Measurements from ENCODE around the gene ZCCHC14. TPM values are rescaled to one million over a fixed set of nuclear protein-coding genes. Genes with fewer than 3 reads are reported as not detected.

Gene ZCCHC14
- total and polyA plus RNA-seq, 2 of the 13 experiments (the other 11 are each of a cell fraction or from before 2014, with no cell fraction given): 12.4 to 12.5 TPM

DNA sequence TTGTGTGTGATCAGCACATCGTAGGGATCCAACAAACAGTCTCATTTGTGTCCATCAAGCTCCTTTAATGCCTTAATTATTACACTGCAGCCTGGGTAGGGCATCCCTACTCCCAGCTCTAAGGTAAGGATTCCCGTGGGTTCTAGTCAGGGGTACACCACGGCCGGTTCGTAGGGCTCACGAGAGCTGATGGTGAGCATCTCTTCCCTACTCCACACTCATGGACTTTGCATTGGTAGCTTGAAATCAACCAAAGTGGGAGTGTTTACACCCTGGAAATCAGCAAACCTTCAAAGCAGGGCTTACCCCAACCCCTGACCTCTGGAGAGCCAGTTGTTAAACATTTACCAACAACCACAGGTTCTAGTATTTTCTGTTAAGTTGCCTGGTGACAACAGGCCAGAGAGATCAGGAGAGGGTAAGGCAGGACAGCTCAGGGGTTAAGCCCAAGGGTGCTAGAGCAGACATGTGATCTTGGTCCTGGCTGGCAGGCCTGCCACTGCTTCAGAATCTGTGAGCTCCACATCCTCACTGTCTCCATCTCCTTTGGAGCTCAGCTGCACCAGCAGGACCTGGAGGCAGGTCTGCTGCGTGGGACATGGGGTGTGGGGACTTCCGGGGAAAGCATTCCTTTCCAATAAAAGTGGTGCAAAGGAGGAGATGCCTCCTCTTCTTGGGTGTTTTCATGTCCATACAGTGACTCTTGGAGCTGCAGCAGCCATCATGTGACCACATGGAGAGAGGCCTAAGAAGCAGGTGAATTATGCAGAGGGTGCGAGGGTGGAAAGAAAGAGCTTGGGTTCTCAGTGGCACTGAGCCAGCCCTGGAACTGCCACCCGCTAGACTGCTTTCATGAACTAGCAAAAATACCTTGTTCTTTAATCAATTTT is 36.1 kb upstream of the ZCCHC14 start (continued):
- TF ChIP-seq ZBTB40 (IDR thresholded peaks at IDR 0.05): no peak
- TF ChIP-seq ZBTB40 (CRISPR knock-in tag; IDR thresholded peaks at IDR 0.05): peak; percentile 70
- TF ChIP-seq ZNF362 (CRISPR knock-in tag; IDR thresholded peaks at IDR 0.05; ENCODE audit: borderline replicate concordance): no peak
- TF ChIP-seq, protein P1, sequence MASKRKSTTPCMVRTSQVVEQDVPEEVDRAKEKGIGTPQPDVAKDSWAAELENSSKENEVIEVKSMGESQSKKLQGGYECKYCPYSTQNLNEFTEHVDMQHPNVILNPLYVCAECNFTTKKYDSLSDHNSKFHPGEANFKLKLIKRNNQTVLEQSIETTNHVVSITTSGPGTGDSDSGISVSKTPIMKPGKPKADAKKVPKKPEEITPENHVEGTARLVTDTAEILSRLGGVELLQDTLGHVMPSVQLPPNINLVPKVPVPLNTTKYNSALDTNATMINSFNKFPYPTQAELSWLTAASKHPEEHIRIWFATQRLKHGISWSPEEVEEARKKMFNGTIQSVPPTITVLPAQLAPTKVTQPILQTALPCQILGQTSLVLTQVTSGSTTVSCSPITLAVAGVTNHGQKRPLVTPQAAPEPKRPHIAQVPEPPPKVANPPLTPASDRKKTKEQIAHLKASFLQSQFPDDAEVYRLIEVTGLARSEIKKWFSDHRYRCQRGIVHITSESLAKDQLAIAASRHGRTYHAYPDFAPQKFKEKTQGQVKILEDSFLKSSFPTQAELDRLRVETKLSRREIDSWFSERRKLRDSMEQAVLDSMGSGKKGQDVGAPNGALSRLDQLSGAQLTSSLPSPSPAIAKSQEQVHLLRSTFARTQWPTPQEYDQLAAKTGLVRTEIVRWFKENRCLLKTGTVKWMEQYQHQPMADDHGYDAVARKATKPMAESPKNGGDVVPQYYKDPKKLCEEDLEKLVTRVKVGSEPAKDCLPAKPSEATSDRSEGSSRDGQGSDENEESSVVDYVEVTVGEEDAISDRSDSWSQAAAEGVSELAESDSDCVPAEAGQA (IDR thresholded peaks at IDR 0.05; ENCODE audit: low read depth): peak; percentile 50; the same call in 1 of the 2 replicates
- TF ChIP-seq, protein P1 (CRISPR knock-in tag; IDR thresholded peaks at IDR 0.05; ENCODE audit: borderline replicate concordance): no peak
- TF ChIP-seq ZNF550 (CRISPR knock-in tag; IDR thresholded peaks at IDR 0.05; ENCODE audit: borderline replicate concordance): no peak
- TF ChIP-seq, protein P2, sequence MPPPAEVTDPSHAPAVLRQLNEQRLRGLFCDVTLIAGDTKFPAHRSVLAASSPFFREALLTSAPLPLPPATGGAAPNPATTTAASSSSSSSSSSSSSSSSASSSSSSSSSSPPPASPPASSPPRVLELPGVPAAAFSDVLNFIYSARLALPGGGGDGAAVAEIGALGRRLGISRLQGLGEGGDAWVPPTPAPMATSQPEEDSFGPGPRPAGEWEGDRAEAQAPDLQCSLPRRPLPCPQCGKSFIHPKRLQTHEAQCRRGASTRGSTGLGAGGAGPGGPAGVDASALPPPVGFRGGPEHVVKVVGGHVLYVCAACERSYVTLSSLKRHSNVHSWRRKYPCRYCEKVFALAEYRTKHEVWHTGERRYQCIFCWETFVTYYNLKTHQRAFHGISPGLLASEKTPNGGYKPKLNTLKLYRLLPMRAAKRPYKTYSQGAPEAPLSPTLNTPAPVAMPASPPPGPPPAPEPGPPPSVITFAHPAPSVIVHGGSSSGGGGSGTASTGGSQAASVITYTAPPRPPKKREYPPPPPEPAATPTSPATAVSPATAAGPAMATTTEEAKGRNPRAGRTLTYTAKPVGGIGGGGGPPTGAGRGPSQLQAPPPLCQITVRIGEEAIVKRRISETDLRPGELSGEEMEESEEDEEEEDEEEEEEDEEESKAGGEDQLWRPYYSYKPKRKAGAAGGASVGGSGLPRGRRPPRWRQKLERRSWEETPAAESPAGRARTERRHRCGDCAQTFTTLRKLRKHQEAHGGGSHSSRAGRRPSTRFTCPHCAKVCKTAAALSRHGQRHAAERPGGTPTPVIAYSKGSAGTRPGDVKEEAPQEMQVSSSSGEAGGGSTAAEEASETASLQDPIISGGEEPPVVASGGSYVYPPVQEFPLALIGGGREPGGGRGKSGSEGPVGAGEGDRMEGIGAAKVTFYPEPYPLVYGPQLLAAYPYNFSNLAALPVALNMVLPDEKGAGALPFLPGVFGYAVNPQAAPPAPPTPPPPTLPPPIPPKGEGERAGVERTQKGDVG (CRISPR knock-in tag; IDR thresholded peaks at IDR 0.05; ENCODE audit: borderline replicate concordance): peak; percentile 79; the same call in 1 of the 2 replicates

All from HepG2 (cell line).